Activated CD4-positive, alpha-beta T cell treated with anti-CD3 and anti-CD28 coated beads, Interleukin-2, amount 50 U/mL, for 24 hours (primary cell): Measurements from ENCODE around the gene DCXR.

Source experiments
- DNase-seq, 2 donors: peaks; one replicate each; pipeline ENCODE4 v3.0.0-alpha.2; 2020; ENCODE audit warnings: low read depth in 1 of 2, low spot score in 1 of 2

DCXR gene

GRCh38 chr17:82073446-82073845, 35.9 kb upstream of the DCXR start:
- DNase-seq: no peak

- no peak for DNase-seq
Measured at GRCh38 chr17:82072827-82073226, 35.3 kb upstream of the DCXR start.

GRCh38 chr17:82070611-82071010, 33.1 kb upstream of the DCXR start:
- DNase-seq: no peak

GRCh38 chr17:82065638-82066303, 28.3 kb upstream of the DCXR start, which contains the start of gene DUS1L:
DUS1L (minus strand) TSS chr17:82065804; CDS start chr17:82065059, 745 bp downstream.
- DNase-seq: peak; percentile 53 to 70

- DNase-seq: peak in 1 of 2 donors; percentile 32
Measured at GRCh38 chr17:82065193-82065637, 27.7 kb upstream of the DCXR start.

- DNase-seq: no peak
Measured at GRCh38 chr17:82064433-82065192, 27.1 kb upstream of the DCXR start.

GRCh38 chr17:82063424-82064415, 26.2 kb upstream of the DCXR start:
- DNase-seq: no peak

- no peak for DNase-seq
Measured at GRCh38 chr17:82062984-82063368, 25.5 kb upstream of the DCXR start.

GRCh38 chr17:82062076-82062983, 24.8 kb upstream of the DCXR start:
- DNase-seq: no peak

GRCh38 chr17:82061047-82061925, 23.8 kb upstream of the DCXR start:
- DNase-seq: no peak

GRCh38 chr17:82060614-82061013, 23.1 kb upstream of the DCXR start:
- no peak for DNase-seq

GRCh38 chr17:82060001-82060380, 22.5 kb upstream of the DCXR start:
- no peak for DNase-seq

GRCh38 chr17:82059272-82060000, 21.9 kb upstream of the DCXR start:
- DNase-seq: no peak

GRCh38 chr17:82058855-82059249, 21.4 kb upstream of the DCXR start:
- DNase-seq: no peak

GRCh38 chr17:82058230-82058854, 20.8 kb upstream of the DCXR start:
- DNase-seq: no peak

GRCh38 chr17:82056729-82057621, 19.5 kb upstream of the DCXR start:
- no peak for DNase-seq
